ENCODE measurements around the gene ST6GALNAC2.

DNA sequence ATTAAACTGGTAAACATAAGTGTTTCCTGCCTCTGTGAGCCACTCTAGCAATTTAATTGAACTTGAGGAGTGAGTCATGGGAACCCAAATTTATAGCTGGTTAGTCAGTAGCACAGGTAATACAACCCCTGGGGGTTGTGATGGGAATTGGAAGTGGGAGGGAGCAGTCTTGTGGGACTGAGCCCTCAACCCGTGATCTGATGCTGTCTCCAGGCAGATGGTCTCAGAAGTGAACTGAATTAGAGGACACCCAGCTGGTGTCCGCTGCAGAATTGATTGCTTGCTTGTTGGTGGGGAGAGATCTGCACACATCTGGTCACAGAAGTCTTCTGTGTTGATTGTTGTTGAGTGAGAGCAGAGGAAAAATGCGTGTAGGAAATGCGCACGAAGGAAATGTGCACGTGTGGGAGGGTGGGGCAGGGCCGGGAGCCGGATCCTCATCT, 7.7 kb upstream of the ST6GALNAC2 start:
- TF ChIP-seq EZH2 (IDR thresholded peaks at IDR 0.05; ENCODE audit: insufficient read depth, poor library complexity, severe bottlenecking) (no peak), EZH2phosphoT487 (IDR thresholded peaks at IDR 0.05; ENCODE audit: insufficient read depth, low read depth) (no peak)
